HG03060 (cell line): ENCODE measurements around the gene STX1A.

Experiments used
- ATAC-seq: cut with Tn5 transposase; IDR thresholded peaks from one replicate; pipeline ENCODE4 v1.9.1; 2021; ENCODE audit warnings: low read depth, moderate number of reproducible peaks; ENCODE audit not compliant: unreplicated experiment

The STX1A gene

DNA sequence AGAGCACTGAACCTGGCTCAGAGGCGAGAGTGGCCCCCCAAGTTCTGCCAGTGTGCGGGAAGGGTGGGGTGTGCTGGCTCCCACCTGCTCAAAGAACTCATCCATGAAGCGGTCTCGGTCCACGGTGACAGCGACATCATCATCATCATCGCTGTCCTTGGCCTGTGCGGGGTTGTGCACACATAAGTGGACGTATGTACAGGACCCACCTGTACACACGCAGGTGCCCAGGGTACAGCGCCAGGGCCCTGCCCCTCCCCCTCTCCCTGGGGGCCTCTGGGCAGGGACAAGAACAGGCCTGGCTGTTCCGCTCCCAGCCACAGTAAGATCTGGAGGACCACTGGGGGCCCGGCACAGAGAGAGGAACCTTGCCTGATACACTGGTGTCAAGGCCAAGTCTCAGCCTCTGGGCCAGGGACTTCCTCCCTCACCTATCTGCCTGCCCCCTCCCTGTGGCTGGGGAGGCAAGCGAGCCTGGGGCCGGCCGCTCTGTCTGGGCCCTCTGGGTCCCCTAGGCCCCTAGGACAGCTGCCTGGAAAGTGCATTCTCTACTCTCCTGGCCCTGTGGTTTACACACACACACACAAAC, 10.4 kb downstream of the STX1A start:
- no peak for ATAC-seq

DNA sequence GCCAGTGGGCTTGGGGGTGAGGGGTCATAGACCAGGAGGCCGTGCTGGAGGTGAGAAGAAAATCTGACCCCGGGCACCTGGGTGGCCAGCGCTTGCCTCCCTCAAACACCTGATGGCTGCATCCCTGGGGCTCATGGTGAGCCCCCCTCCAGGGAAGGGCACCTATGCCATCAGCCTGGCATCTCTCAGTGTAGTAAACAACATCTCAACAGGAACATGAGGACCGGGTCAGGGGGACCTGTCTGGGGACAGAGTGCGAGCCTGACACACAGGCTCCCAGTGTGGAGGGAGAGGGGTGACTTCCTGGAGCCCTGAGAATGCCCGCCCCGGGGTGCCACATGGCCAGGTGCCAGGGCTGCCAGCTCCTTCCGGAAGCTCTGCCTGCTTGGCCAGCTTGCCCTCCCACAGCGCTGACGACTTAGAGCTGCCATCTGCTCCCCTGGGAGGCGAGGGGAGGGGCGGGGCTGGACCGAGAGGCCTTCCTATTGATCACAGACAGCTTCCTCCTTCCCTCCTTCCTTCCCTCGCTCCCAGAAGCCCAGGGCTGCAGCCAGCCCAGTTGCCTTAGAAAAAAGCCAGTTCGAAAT, 12.3 kb downstream of the STX1A start:
- ATAC-seq = no peak

DNA sequence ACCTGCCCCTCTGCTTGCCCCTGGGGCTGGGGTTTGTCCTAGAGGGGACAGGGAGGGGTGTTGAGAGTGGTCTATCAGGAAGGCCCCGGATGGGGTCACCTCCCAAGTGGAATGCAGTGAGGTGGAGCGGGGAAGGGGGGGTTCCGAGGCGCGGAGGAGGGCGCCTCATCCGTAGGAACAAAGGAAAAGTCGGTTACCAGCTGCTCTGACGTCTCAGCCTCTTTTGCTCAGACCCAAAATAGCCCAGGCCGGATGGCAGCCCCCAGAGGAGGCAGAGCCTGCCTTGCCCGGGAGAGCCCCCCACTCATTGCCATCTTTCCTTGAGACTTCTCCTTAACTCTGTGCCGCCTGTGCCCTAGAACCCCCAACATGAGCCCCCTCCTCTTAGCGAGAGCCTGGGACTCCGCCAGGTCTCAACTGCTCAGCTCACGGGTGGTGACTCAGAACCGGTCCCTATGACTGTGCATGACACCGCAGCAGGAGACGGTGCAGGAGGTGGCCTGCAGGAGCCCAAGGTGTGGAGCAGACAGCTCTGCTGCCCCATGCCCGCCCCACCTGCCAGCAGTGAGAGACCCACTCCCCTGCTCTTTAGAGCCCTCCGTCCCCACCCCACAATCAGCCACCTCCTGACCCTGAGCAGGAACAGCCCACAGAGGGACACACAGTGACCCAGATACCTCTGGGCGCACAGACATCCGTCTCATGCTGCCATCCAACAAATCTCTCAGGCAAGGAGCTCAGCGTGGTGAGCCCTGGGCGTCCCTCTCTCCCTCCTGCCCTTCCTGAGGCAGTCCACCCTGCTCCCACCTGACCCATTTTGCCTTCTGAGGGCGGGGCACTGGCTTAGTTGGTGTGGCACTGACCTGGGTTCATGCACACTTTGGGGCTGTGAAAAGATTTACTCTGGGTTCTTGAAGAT, 13.1 kb downstream of the STX1A start:
- no peak for ATAC-seq

DNA sequence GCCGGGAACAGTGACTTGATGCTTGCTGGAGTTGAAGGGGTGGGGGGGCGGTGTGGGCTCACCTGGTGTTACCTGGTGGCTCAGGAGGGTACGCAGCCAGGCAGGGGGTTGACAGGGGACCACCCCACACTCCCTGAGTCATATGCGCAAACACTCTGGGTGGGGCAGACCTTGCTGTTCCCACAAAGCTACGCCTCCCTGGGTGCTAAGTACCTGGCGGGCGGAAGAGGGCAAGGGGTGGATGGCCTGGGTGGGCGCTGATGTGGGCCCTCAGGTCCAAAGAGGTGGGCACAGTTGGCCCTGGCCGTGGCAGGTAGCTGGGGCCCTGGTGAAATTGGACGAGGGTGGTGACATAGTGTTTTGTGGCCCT, 13.9 kb downstream of the STX1A start:
- ATAC-seq = no peak

DNA sequence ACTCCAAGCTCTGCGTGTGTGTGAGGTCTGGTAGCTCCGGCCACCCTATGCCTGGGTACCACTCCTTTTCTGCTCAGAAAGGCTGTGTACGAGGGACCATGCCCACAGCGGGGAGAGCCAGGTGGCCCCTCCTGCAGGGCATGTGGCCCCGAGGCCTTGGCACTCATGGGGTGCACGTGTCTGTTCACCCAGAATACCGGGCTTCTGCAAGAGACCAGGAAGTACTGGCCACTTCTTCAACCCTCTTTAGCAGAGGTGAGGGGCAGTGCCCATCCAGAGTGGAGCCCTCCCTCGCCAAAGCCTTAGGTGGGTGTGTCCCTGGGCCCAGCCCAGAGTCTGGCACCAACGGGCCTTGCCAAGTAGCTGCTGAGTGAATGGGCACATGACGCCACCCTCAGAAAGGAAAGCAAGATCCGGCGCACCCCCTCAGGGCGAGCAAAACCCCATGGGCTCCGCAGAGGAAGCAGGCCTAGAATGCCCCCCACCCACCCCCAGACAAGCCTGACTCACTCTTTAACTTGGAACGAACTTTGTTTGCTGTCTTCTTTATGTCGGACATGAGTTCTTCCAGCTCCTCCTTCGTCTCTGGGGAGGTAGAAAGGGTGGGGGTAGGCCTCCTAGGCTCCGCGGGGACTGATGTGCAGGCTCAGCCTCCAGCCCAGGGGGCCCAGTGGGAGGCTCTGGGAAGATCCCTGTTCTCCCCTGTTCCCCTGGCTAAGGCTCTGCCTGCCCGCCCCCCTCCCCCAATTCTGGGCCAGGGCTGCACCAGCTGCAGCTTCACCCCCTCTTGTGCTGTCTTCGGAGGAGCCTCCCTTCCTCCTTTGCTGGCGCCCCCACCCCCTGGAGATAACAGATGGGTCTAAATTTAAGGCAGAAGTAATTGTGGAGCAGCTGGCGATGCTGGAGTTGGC, 14.6 kb downstream of the STX1A start:
- no peak for ATAC-seq

DNA sequence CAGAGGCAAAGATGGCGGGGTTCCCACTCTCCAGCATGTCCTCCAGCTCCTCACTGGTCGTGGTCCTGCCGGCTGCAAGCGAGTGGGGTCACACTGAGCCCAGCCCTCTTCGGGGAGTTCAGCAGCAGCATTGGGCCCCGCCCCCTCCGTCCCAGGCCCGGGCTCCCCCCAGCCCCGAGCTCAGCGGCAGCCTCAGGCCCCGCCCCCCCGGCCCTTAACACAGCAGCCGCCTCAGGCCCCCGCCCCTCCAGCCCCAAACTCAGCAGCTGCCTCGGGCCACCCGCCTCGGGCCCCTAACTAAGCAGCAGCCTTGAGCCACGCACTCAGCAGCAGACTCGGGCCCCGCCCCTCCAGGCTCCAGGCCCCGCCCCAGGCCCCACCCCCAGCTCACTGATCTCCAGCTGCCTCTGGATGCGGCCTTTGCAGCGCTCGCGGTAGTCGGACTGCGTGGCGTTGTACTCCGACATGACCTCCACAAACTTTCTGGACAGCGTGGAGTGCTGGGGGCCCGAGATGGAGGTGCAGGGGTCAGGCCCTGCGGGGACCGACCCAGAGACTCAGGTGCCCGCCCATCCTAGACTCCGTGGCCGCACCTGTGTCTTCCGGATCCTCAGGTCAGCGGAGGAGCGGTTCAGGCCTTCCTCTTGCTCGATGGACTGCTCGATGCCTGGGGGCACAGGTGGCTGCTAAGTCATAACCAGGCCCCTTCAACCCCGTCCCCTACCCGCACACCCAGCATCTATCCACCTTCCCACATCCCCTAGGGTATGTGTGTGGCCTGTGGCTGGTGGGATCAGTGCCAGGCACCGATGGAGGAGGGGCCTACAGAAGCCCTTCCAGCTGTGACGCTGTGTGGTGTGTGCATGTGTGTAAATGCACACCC, 15.5 kb downstream of the STX1A start:
- ATAC-seq = no peak

DNA sequence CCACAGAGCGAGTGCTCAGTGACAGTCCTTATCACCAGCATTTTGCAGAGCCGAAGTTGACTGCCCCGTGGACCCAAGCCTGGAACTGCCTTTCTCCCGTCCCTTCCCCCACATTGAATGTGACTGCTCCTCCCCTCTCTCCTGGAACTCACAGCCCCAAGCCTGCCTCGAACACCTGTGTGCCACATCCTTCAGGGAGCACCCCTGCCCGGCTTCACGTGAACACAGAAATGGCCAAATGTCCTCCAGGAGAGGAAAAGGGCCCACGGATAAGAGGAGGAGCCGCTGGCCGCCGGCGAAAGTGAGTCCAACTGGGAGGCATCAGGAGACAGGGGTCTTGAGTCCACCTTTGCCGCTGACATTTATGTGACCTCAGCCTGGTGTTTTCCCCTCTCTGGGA, 16.2 kb downstream of the STX1A start:
- ATAC-seq = no peak

DNA sequence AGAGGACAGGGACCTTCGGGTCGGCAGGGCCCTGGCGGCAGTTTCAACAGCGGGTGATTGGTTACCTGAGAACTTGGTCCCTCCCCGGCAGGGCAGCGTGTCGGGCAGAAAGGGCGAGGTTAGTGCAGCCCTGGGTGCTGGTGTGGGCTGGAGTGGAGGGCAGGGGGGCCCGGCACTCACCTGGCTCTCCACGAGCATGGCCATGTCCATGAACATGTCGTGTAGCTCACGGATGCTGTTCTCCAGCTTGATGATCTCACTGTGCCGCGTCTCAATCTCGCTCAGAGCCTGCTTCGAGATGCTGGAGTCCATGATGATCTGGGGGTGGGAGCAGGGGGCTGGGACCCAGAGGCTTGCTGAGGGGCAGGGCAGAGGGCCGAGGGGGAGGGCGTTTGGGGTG, 16.8 kb downstream of the STX1A start:
- no peak for ATAC-seq

DNA sequence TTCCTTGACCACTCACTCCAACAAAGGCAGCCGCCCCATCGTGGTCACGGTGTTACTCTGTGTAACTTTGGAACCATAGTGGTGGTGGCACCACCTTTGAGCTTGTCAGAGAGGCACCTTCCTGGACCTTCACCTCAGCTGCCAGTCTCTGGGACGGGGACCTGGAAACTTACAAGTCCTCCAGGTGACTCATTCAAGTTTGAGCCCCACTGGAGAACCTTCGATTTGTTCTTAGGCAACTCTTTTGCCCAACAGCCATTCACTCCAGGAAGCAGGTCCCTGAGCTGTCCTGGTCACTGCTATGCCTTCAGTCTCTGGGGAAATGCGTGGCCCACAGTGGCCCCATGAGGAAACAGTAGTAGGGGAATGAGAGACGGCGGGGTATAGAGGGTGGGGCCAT, 17.2 kb downstream of the STX1A start:
- ATAC-seq = no peak

DNA sequence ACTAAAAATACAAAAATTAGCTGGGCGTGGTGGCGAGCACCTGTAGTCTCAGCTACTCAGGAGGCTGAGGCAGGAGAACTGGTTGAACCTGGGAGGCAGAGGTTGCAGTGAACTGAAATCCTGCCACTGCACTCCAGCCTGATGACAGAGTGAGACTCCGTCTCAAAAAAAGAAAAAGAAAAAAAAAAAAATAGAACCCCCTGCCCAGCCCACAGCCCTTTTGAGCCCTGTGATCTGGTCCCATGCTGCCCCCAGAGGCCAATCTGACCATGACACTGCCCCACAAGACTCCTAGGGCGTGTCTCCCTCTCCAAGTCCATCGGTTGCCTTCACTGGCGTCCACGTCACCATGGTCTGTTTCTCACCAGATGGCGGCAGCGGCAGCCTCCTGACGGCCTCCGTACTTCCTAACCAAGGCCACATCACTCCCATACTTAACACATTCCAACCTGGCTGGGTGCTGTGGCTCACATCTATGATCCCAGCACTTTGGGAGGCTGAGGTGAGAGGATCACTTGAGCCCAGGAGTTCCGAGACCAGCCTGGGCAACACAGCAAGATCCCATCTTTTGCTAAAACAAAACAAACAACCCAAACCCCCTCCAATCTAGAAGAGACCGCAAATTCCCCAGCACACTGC, 18.0 kb downstream of the STX1A start:
- ATAC-seq = no peak

DNA sequence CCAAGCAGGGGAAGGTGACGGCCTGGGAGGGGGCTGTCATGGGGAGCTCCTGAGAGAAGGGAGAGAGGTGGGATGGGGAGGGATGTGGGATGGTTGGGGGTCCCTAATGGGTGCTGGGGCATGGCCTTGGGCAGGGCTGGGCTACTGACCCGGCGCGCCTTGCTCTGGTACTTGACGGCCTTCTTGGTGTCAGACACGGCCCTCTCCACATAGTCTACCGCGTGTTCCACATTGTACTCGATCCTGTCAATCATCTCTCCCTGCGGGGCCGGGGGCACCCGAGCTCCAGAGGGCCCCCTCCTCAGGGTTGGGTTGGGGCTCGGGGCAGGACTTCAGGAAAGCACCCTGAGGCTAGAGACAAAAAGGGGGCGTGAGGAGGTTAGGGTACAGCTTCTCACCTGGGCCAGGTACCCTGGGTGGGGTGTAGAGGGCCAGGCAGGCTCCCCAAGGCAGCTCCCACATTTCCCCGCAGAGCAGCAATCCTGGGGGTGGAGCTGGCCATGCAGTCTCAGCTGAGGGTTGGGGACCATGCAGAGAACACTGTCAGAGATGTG, 18.8 kb downstream of the STX1A start:
- no peak for ATAC-seq

DNA sequence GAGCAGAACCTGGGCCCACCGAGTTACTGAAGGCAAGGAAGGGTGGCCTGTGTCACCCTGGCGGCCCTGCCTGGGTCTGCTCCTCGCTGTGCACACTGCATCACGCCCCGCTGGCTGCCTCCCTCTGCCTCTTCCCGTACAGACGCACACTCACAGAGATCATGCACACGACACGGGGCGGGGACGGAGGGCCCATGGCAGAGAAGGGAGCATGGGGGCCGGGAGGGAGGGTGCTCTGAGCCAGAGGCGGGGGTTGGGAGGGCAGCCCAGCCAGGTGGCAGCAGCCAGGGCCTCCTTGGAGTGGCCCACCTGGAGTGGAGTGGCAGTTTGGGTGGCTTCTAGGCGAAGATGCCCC, 19.4 kb downstream of the STX1A start:
- ATAC-seq = no peak

DNA sequence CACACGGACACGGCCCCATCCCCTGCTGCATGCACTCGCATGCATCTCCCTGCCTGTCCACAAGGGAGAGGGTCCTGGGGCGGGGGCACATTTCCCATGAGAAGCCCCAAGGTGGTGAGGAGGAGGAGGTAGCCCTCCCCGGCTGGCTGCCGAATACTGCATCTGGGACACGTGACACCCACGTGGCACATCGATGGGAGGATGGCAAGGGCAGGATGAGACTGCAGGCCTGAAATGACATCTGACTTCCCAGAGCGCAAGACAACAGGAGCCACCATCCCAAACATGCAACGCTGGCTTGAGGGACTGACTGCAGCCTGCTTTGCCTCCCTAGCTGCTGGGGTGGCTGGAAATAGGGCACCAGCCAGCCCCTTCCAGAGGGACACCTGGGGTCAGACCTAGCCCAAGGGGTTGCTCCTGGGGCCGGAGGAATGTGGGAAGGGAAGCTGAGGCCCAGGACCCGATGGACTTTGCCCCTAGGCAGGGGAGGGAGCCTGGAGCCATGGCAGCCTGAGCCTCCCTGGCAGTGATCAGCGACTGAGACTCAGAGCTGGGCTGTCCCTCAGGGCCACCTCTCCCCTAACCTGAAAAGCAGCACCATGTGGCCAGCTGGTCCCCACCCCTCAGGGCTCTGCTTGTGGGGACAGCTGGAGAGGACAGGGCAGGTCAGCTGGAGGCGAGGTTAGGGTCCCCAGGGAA, 19.9 kb downstream of the STX1A start:
- ATAC-seq = no peak

DNA sequence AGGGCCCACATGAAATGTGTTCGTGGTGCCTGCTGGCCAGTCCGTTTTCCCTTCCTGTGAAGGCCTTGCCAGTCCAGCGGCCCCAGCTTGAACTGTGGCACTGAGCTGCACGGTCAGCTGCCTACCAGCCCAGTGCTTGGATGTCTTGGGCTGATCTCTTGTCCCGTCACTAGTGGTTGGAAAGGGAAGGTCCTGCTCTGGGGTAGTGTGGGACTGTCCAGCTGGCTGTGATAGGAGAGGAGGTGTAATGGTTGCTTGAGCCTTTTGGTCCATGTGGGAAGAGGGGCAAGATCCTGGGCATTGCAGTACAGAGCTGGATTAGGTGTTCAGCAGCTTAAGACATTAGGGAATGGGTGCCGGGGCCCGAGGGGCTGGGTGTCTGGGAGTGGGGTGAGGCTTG, 21.1 kb downstream of the STX1A start:
- ATAC-seq = no peak

DNA sequence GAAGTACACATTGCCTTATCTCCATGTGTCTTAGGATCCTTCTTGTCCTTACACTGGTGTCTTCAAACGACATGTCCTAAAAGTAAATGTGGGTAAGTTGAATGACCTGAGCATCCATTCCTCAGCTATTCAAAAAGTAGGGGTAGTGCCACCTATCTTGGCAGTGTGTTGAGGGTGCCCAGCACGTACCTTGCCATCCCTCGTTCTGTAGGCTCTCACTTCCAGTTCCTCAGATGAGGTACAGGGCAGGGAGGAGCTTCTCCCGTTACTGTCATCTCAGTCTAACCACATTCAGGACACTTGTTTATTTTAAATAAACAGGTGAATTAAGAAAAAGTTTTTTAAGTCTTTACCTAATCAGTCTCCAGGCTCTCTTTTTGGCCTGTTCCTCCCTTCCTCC, 23.1 kb downstream of the STX1A start:
- ATAC-seq = no peak

DNA sequence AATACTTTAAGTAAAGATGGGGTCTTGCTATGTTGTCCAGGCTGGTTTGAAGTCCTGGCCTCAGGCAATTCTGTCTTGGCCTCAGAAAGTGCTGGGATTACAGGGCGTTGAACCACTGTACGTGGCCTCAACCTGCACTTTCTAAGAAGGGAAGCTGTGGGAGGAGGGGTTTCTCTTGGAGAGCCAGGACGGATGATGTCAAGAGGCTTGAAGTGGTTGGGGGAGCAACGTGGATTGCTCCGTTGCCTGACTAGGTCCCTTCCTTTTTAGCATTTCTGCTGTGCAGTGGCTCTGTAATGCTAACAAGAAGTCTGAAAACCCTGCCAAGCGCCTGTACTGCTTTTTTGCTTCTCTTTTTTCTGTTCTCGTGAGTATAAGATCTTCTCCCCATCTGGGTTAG, 28.8 kb downstream of the STX1A start:
- ATAC-seq = no peak

DNA sequence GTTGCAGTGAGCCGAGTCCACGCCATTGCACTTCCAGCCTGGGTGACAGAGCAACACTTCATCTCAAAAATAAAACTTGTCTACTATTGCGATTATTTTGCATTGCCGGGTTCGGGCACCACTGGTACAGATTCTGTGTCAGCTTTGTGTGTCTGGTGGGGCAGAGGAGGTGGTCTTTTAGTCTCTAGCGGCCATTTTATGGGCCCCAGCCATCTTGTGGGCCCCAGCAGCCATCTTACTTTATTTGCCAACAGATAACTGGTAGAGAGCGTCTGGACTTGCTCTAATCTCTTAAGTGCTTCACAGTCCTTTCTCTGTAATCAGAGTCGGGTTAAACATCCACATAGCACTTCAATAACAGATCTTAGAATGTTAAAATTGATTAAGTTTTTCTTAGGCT, 31.2 kb downstream of the STX1A start:
- no peak for ATAC-seq

DNA sequence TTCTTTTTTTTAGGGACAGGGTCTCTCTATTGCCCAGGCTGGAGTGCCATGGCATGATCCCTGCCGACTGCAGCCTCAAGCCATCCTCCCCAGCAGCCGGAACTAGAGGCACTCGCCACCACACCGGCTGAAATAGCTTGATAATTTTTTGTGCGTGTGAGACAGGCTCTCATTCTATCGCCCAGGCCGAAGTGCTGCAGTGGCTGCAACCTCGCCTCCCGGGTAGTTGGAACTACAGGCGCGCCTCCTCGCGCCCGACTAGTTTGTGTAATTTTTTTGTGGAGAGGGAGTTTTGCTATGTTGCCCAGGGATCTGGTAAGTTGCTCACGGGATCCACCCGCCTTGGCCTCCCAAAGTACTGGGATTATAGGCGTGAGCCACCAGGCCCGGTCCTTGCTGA, 34.2 kb downstream of the STX1A start:
- no peak for ATAC-seq
